GM21367 (cell line): ENCODE data around the gene CDH13.
"Not testable (repeated sequence)": the region's sequence is repeated elsewhere in the genome, so short reads cannot be mapped to it uniquely, and the experiment has no call there.

ENCODE experiments used
- ATAC-seq: cut with Tn5 transposase; IDR thresholded peaks from one replicate; pipeline ENCODE4 v1.9.1; 2021; ENCODE audit not compliant: unreplicated experiment

The CDH13 gene

DNA sequence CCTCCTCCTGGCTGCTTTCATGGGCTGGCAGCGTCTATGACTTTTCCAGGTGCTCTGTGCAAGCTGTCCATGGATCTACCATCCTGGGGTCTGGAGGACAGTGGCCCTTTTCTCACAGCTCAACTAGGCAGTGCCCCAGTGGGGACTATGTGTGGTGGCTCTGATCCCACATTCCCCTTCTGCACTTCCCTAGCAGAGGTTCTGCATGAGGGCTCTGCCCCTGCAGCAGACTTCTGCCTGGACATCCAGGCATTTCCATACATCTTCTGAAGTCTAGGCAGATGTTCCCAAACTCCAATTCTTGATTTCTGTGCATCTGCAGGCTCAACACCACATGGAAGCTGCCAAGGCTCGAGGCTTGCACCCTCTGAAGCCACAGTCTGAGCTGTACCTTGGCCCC is 307.2 kb downstream of the CDH13 start:
- not testable (repeated sequence) for ATAC-seq

DNA sequence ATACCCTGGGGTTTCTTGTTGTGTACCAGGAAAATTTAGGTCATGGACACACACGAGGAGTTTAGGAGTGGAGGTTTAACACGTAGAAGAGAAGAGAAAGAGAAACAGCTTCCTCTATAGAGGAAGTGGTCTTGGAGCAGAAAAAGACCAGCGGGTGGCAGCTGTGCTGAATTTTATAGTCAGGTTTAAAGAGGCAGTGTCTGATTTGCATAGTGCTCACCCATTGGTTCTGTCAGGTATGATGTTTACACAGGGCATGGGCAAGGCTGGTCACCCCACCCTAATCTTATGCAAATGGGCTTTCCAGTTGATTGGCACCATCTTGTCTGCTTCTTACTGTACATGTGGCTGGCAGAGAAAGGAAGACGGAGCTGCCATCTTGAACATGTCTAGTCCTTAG is 309.0 kb downstream of the CDH13 start:
- ATAC-seq: no peak

DNA sequence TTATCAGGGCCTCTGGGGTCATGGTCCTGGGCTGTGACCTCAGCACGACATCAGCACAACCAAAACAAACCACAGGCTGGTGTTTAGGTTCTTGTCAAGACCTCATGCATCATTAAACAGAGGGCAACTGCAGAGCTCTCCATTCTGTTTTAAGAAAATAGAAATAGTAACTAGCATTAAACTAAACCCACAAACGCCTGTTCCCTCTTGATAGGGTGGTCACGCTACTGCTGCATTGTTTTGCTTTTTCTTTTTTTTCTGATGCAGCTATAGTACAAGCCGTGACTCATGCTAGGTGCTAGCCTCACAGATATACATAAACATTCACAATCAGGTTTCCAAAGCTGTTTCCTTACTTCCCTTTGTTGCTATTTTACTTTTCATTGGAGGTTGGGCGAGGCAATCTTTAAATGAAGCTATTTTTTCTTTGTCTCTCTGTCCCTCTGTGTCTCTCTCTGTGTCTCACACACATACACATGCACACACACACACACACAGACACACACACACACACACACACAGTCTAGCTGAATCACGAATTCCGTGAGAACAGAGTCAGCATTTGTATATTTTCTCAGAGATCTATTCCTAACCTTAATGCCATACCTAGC is 310.3 kb downstream of the CDH13 start:
- ATAC-seq: no peak

DNA sequence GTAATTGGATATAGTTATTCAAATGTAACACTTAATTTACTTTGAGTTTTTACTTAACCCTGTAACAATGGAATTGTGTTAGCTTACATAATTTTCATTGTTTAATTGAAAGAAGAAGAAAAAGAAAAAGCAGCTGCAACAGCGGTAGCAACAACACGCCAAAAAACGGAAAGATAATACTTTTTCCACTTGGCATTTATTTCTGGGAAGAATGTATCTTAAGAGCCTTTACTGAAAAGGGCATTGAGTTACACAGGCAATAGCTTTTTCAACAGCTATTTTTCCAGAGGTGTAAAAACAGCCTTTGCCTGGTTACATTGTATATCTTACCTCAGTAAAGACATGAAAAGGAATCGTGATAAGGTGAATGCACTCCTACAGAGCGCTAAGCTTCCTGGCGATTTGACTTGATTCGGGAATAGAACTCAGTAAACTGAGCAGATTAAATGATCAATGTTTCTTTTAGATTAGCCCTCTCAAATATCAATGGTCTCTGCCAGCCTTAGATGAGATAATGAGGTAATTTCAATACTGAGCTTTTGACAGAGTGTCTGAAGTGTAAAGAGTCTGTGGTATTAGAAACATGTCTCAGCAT is 311.3 kb downstream of the CDH13 start:
- no peak for ATAC-seq

DNA sequence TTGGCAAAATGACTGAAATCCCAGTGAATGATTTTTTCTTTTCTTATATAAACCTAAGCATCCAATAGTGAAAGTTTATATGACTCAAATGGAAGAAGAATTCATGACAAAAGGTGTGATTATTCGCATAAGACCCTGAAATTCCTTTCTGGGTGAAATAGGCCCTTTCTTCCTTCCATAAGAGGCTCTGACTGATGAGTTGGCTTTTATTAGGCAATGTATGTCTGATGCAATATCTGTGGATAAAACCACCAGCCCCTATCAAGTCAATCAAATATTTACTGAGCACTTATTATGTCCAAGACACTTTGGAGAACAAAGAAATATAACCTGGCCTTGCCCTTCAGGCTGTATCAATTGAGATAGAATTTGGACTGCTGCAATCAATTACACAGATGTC is 316.6 kb downstream of the CDH13 start:
- ATAC-seq: no peak

DNA sequence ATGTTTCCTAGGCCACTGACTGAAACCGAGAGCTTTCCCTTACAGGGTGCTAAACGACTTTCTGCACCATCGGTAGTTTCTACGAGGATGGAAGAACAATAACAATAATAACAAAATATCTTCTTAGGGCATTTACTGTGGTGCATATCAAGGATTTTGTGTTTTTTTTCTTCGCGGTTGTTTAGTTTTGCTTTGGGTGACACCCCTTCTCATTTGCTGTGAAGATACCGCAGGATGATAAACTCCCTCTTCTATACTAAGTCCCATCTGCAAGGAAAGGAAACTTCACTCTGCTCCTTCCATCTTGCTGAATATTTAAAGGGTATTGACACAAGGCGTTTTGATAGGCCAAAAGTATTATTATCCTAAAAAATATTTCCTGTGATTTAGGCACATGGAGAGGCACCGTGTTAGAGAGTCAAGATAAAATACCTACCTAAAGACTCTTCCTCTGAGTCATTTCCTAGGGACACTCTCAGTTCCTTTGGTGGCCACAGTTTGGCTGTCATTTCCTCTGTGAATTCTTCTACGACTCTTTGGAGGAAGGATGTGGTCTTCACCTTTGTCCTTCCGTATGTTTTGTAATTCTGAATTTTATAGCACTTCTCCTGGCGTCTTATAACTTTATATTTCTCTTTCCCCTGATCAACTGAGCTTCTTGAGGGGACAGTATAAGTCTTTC is 318.8 kb downstream of the CDH13 start:
- ATAC-seq: no peak

DNA sequence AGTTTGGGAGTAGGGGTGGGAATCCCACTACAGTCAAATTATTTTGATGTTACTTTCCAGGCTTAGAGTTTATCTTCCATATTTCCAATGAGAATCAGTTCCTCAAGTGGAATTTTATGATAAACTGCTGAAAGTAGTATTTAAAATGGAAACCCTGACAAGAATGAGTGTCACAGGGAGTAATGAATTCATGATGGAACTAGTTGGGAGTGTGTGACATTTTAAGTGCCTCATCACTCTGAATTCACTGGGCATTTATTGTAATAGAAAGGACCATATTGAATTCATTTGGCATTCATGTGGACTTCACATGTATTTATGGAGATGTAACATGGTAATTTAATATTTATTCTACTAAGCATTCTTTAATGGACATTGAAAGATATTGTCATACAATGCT is 320.9 kb downstream of the CDH13 start:
- no peak for ATAC-seq

DNA sequence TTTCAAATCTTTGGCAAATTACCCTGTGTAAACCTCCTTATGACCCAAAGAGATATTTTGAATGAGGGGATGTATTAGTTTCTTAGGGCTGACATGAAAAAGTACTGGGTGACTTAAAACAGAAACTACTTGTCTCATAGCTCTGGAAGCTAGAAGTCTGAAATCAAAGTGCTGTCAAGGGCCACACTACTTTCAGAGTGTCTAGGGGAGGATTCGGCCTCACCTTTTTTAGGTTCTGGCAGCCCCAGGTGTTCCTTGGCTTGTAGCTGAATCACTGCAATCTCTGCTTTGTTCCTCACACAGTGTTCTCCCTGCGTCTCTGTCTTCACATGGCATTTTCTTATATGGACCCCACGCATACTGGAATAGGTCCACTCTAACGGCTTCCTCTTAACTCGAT is 322.2 kb downstream of the CDH13 start:
- no peak for ATAC-seq

DNA sequence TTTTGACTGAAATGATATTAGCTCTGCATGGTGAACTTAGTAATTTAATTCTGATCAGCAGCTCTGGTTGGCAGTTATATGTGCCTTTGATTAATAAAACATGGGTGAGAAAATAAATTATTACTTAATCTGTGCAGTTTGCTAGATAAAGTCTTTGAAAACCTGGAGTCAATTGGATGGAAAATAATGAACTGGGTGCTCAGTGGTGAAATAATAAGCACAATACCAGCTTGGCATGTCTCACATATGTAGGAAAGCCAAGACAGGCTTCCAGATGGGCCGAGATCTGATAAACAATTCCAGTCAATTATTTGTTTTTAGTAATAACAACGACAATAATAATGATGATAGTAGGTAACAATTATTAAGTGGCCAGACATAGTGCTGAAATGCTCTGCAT is 326.7 kb downstream of the CDH13 start:
- ATAC-seq: no peak

DNA sequence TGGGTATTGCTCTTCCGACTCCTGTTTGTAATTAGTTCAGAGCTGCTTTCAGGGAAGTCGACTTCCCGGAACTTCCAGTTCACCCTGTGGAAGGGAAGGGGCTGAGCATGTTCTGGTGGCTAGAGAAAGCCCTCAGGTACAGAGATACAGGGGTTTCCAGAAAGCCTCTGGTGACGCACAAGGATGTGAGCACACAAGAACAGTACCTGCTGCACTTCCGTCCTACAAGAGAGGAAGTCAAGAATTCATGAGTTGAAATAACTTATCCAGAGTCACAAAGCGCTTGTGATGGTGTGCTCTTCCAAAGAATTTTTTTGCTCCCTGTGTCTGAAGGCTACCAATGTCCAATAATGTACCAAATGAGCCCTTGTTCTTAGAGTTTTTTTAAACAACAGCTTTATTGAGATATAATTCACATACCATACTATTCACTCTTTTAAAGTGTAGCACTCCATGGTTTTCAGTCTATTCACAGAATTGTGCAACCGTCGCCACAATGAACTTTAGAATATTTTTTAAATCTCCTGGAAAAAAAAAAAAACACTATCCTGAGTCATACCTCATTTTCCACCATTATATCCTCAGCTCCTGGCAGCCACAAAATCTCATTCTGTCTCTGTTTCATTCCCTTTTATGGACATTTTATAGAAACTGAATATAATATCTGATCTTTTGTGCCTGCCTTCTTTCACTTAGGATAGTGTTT is 327.6 kb downstream of the CDH13 start:
- no peak for ATAC-seq

DNA sequence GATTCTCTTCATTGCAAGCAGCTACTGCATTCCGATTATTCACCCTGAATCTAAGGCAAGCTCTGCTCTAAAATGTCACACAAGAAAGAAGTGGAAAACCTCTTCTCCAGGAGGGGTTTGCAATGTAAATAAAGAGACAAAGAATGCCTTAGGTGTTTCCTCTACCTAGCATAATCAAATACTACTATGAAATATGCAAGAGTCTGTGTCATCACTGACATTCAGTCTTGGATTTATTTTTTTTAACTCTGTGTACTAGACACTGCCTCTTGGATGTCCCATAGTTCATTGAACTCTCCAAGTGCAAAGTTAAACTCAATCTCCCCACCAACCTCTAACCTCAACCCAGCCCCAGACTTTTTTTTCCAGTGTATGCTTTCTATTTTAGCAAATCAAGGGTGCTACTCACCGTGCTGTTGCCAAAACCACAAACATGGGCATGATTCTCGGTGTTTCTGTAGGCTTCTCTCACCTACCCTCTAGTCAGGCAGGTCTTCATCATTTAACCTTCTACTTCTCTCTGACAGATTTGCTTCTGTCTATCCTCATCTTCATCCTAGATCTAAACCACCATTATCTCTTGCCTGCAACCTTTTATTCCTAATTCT is 329.1 kb downstream of the CDH13 start:
- no peak for ATAC-seq

DNA sequence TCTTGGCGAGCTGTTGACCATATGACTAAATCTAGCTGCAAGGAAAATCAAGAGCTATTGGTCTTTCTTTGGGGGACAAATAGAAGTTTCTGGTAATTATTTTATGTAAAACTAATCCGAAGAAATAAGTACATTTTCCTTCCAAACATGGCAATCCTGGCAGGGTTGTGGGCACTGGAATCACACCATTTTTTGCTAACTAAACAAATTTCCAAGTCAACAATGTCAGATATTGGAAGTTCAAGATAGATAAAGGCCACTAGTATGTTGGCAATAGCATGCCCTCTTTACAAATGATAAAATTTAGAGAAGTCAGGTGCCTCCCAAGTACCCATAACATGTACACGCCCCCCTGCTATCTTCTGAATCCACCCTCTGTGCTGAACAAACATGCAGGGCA is 330.4 kb downstream of the CDH13 start:
- no peak for ATAC-seq

DNA sequence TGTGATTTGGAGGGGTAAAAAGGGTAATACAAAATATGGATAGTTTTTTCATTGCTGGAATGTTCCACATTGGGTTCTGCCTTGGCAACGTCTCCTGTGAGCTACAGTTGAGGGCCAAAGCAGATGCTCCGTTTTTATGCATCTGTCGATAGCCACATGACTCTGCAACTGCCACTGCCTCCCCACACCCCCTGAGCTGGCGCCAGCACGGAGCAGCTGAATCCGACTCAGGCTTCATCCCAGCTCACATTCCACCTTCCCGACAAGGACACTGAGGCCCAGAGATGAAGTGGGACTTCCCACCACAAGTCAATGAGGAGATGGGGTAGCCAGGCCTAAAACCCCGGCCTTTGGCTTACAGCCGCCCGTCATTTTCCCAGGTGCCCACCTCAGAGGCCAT is 334.1 kb downstream of the CDH13 start:
- ATAC-seq: no peak

DNA sequence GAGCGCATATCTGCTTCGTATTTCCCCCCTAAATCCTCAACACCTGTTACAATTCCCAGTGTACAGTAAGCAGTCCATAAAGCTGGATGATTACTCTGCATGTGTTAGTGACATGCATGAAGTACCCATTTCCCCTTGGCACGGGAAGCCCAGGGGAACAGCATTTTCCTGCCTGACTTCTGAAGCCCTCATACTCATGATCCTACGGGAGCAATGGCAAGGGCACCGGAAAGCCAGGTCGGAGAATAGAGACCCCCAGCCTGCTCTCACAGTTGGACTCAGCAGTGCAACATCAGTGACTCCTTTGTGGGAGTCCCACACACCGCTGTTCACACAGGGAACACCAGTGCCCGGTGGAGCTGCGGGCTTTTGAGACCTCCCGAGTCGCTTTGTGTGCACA is 336.9 kb downstream of the CDH13 start:
- ATAC-seq: no peak

DNA sequence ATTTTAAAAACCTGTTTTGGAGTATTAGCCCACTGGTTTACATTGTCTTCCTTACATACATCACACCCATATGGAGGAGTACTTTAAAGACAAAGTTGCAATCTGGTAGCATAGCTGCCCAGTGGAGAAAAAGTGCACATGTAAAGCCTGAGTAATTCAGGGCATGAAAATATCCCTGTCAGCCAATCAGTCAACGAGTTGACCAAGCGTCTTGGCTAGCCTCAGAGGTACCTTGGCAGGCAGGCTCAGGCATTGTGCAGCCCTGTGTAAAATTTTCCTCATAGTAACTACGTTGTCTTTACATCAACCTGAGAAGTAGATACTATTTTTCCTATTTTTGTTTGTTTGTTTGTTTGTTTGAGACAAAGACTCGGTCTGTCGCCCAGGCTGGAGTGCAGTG is 339.0 kb downstream of the CDH13 start:
- no peak for ATAC-seq

DNA sequence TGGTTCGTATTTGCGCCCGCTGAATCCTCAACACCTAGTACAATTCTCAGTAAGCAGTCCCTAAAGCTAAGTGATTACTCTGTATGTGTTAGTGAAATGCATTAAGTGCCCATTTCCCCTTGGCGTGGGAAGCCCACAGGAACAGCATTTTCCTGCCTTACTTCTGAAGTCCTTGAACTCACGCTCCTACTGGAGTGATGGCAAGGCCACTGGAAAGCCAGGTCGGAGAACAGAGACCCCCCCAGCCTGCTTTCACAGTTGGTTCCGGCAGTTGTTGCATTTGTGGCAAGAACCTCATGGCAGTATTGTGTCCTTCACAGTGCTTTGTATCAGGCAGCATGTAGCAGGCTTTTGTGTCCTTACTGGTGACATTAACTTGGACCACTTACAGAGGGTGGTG is 340.7 kb downstream of the CDH13 start:
- ATAC-seq: no peak

DNA sequence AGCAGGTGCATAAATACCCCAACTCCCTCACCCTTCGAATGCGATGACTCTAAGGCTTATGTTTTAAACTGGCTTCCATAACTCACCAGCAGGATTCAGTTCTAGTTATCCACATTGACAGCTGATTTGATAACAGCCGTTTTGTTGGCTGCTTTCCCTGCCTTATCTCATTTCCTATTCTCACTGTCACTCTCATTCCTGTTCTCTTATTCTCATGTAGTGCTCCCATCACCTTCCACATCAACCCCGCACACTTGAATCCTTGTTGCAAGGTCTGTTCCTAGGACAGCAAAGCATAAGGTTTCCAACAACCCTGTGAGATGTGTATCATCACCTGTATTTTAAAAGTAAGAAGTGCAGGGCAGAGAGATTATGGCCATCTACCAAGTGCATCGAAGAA is 344.4 kb downstream of the CDH13 start:
- no peak for ATAC-seq

DNA sequence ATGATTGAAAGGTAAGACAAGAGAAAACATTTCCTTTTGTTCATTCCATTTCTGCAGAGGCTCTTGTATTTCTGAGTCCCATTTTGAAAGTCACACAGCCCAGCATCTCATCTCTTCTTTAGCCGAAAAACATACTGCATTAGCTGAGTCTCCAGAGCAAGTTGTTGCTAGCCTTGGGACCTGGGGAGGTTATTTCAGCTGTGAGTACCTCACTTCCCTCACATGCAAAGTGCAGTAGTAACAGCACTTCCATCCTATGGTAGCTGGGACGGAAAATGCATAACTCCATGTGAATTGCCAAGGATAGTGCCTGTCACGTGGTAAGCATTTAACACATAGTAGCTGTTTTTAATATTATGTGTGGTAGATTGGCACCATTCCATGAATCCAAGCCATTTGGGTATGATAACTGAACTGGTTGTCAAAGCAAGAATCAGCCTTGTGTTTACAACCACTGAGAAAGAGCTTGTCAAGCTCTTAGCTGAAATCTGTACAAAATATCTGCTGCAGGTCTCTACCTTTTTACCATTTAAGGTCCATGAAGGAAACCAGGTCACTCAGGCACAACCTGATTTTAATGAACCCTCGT is 345.7 kb downstream of the CDH13 start:
- no peak for ATAC-seq

DNA sequence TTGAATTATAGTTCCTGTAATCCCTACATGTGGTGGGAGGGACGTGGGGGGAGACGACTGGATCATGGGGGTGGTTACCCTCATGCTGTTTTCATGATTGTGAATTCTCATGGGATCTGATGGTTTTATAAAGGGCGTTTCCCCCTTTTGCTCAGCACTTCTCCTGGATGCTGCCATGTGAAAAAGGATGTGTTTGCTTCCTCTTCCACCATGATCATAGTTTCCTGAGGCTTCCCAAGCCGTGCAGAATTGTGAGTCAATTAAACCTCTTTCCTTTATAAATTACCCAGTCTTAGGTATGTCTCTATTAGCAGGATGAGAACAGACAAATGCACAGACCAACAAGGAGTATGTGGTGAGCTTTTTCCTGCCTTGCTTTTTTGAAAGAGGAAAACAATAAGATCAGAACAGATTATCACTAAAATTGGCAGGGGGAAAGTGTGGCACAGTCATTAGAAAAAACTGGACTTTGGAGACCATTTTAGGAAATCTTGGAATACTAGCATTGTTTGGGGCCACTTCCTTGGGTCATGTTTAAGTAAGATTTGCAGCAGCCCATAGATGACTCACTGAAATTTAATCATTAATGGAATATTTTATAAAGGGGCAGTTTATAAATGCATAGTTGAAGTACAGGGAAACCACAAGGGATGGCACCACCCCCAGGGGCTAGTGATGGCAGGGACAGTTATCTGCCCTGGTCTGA is 352.8 kb downstream of the CDH13 start:
- no peak for ATAC-seq

DNA sequence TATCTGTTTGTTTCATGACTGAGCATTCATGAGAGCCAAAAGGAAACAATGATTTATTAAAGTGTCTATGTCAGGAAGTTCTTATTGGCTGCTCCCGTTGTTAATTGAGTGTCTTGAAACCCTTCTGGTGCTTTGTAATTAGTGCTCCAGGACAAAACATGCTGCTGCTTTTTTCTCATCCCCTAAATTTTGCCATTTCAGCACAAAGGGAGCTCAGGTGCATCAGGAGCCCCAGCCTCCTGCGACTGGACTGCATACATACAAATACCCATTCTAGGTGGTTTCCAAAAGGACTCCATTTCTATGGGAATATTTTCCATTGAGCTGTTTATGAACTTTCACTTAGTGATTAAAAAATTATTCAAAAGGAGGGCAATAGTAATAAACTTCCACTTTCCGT is 354.0 kb downstream of the CDH13 start:
- no peak for ATAC-seq

DNA sequence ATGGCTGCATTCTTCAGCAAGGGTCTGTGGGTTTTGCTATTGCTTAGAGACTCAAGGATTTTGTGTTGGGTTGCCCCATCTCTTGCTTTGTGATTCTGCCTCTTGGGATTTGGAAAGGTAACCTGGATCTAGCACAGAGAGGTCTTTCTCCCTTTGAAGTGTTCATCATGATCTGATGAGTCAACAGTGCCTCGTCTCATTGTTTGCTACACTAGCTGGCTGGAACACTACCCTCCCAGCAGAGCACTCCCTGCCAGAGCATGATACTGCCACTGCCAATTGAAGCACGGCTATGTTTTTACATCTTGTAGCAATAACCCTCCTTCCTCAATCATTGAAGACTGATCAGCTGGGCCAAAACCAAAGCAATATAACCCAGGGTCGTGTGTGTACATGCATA is 361.0 kb downstream of the CDH13 start:
- no peak for ATAC-seq
